BE2C (cell line): Measurements from ENCODE around the gene NDUFS1. TPM values are rescaled to one million over a fixed set of nuclear protein-coding genes. Genes with fewer than 3 reads are reported as not detected.
"Not testable (repeated sequence)": the region's sequence is repeated elsewhere in the genome, so short reads cannot be mapped to it uniquely, and the experiment has no call there.

ENCODE experiments used
- DNase-seq: peaks from one replicate; pipeline ENCODE4 v3.0.0-alpha.2; 2020
- H3K27me3 ChIP-seq: fragments of 250-450 bp; sonication (Bioruptor Pico); 2 replicates; pipeline ENCODE4 v1.5.1; 2020; ENCODE audit warnings: mild to moderate bottlenecking
- H3K36me3 ChIP-seq: fragments of 250-450 bp; sonication (Bioruptor Pico); 2 replicates; pipeline ENCODE4 v1.5.1; 2020; ENCODE audit warnings: mild to moderate bottlenecking
- H3K4me1 ChIP-seq: fragments of 250-450 bp; sonication (Bioruptor Pico); 2 replicates; pipeline ENCODE4 v1.5.1; 2020
- H3K4me3 ChIP-seq: 2 replicates; pipeline ENCODE4 v1.5.1; 2011; ENCODE audit warnings: low read depth, low read length
- H3K9me3 ChIP-seq: fragments of 250-450 bp; sonication (Bioruptor Pico); 2 replicates; pipeline ENCODE4 v1.5.1; 2020
- CTCF ChIP-seq: IDR thresholded peaks from 2 replicates; pipeline ENCODE4 v1.5.1; 2012; ENCODE audit warnings: mild to moderate bottlenecking, low read depth, low read length
- polyA plus RNA-seq: library from polyadenylated mRNA; unstranded; fragments of >200 nt; gene quantifications from one replicate; pipeline ENCODE4 v1.2.1, GENCODE V29; 2012; ENCODE audit warnings: low read depth, missing spikeins; ENCODE audit not compliant: insufficient read length, insufficient read depth

The NDUFS1 gene
- polyA plus RNA-seq, result 64.8 TPM

GRCh38 chr2:206159346-206160124 lies at the start of gene NDUFS1, which contains the start of gene EEF1B2:
TSS of gene NDUFS1 (minus strand) at chr2:206159444. CDS start at chr2:206153678, 5,766 bp downstream.
TSS of gene EEF1B2 (plus strand) at chr2:206159895. CDS start at chr2:206159980, 85 bp downstream.
- Histone ChIP-seq H3K27me3 (no peaks in the 10 kb centered on the region), H3K4me1 (no peaks in the 10 kb centered on the region), H3K9me3 (no peaks in the 10 kb centered on the region), H3K36me3 (peaks cover 58% of the 10 kb centered on the region), H3K4me3 (peak within 1 kb of the TSS; percentile 96)
- TF ChIP-seq CTCF, result no peak
- DNase-seq, result peak; percentile 98

- Histone ChIP-seq H3K4me1 (peaks cover 4% of the 10 kb centered on the region; the same call in 1 of the 2 replicates), H3K27me3 (no peaks in the 10 kb centered on the region), H3K36me3 (0 out of 2 replicates have a peak, but pooled peaks cover 4% of the 10 kb centered on the region), H3K9me3 (no peaks in the 10 kb centered on the region), H3K4me3 (no peak overlapping the region)
- no peak for TF ChIP-seq CTCF
- DNase-seq, result no peak
Measured at GRCh38 chr2:206208900-206209299, 49.7 kb upstream of the NDUFS1 start.

GRCh38 chr2:206207316-206207715 lies 48.1 kb upstream of the NDUFS1 start:
- H3K27me3 ChIP-seq, DNase-seq, H3K36me3 ChIP-seq, H3K4me1 ChIP-seq, H3K9me3 ChIP-seq, H3K4me3 ChIP-seq: not testable (repeated sequence)

GRCh38 chr2:206204710-206205109 lies 45.5 kb upstream of the NDUFS1 start:
- H3K4me3 ChIP-seq, result peak overlapping the region; percentile 40
- no peak for TF ChIP-seq CTCF
- H3K36me3 ChIP-seq, result 0 out of 2 replicates have a peak, but pooled peaks cover 4% of the 10 kb centered on the region
- no peak for DNase-seq
- H3K9me3 ChIP-seq, result no peaks in the 10 kb centered on the region
- no peaks in the 10 kb centered on the region for H3K27me3 ChIP-seq
- no peaks in the 10 kb centered on the region for H3K4me1 ChIP-seq

- Histone ChIP-seq H3K9me3 (no peaks in the 10 kb centered on the region), H3K4me3 (peak overlapping the region; percentile 84), H3K4me1 (no peaks in the 10 kb centered on the region), H3K27me3 (no peaks in the 10 kb centered on the region), H3K36me3 (no peaks in the 10 kb centered on the region)
- peak; percentile 48 for TF ChIP-seq CTCF
- DNase-seq, result peak; percentile 83
Measured at GRCh38 chr2:206203331-206203730, 44.1 kb upstream of the NDUFS1 start.

GRCh38 chr2:206202446-206202845 lies 43.2 kb upstream of the NDUFS1 start:
- H3K27me3 ChIP-seq, result no peaks in the 10 kb centered on the region
- H3K4me1 ChIP-seq, result no peaks in the 10 kb centered on the region
- H3K9me3 ChIP-seq, result no peaks in the 10 kb centered on the region
- no peak for DNase-seq
- H3K36me3 ChIP-seq, result no peaks in the 10 kb centered on the region
- H3K4me3 ChIP-seq, result no peak overlapping the region
- no peak for TF ChIP-seq CTCF
